Nephron (organoid): ENCODE results near the gene ZDHHC3.

Experiments used
- H3K27ac Mint-ChIP-seq, 3 experiments: 2 replicates each; pipeline ENCODE4 v1.8.0; 2020; ENCODE audit warnings: mixed read lengths in 3 of 3, mild to moderate bottlenecking in 2 of 3, moderate library complexity in 1 of 3
- H3K27me3 Mint-ChIP-seq: 2 replicates; pipeline ENCODE4 v1.8.0; 2021; ENCODE audit warnings: low read depth, mild to moderate bottlenecking, moderate library complexity, mixed read lengths
- H3K36me3 Mint-ChIP-seq: 2 replicates; pipeline ENCODE4 v1.8.0; 2020; ENCODE audit warnings: low read depth, mixed read lengths
- H3K4me1 Mint-ChIP-seq: 2 replicates; pipeline ENCODE4 v1.8.0; 2020; ENCODE audit warnings: mixed read lengths
- H3K4me3 Mint-ChIP-seq, 3 experiments: 2 replicates each; pipeline ENCODE4 v1.8.0; 2020; ENCODE audit warnings: mild to moderate bottlenecking in 3 of 3, mixed read lengths in 3 of 3, moderate library complexity in 2 of 3
- H3K9me3 Mint-ChIP-seq: 2 replicates; pipeline ENCODE4 v1.8.0; 2020; ENCODE audit warnings: mixed read lengths
- CTCF ChIP-seq, 3 experiments: fragments of 200-600 bp; sonication (generic); IDR thresholded peaks; one replicate each; pipeline ENCODE4 v1.5.0; 2021; ENCODE audit warnings: antibody characterized with exemption in 3 of 3; ENCODE audit not compliant: unreplicated experiment in 3 of 3

Gene ZDHHC3

GRCh38 chr3:44877333-44877732, 98.6 kb downstream of the ZDHHC3 start:
- TF ChIP-seq CTCF (IDR thresholded peaks at IDR 0.05; ENCODE audit: unreplicated experiment in 3 of 3): no peak
- Mint-ChIP-seq H3K4me1 (no peaks in the 10 kb centered on the region), H3K9me3 (no peaks in the 10 kb centered on the region), H3K27ac (no peak overlapping the region), H3K36me3 (no peaks in the 10 kb centered on the region), H3K4me3 (no peak overlapping the region), H3K27me3 (peaks cover 7% of the 10 kb centered on the region)

DNA sequence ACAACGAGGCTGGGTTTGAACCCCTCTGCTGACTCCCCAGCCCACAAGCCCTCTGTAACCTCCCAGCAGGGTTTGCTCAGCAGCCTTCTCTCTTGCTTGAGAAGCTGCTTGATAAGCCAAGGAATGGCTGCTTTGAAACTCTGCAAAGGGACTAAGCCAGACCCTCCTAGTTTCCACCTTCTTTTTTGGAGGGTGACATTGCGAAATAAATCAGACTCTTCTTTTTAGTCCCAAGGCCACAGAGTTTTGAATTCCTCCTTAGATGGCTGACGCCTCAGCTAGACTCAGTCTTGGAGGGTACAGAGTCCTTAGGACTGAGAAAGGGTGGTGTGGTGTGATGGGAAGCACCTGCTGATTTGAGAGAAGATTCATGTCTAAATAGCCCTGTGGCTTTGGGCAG, 100.4 kb downstream of the ZDHHC3 start:
- no peaks in the 10 kb centered on the region for H3K36me3 Mint-ChIP-seq
- no peaks in the 10 kb centered on the region for H3K4me1 Mint-ChIP-seq
- H3K27me3 Mint-ChIP-seq: peaks cover 5% of the 10 kb centered on the region
- H3K27ac Mint-ChIP-seq: no peak overlapping the region
- H3K9me3 Mint-ChIP-seq: no peaks in the 10 kb centered on the region
- H3K4me3 Mint-ChIP-seq: no peak overlapping the region
- no peak for TF ChIP-seq CTCF (IDR thresholded peaks at IDR 0.05; ENCODE audit: unreplicated experiment in 3 of 3)
